Stomach (tissue), 4 donors: Measurements from ENCODE around the gene FANCC.

ENCODE experiments used
- EP300 ChIP-seq: sonication (generic); formaldehyde crosslinking; IDR thresholded peaks from one replicate; pipeline ENCODE4 v1.6.1; 2017; ENCODE audit warnings: antibody characterized with exemption
- POLR2AphosphoS5 ChIP-seq, 3 donors: sonication (generic); formaldehyde crosslinking; IDR thresholded peaks; one replicate each; pipeline ENCODE4 v1.6.1; 2016; ENCODE audit warnings: antibody characterized with exemption in 3 of 3
- TF ChIP-seq, protein P1 (sequence below), 7 experiments: fragments of 450-650 bp in 4 of 7; fragments of 200-600 bp in 3 of 7; sonication (generic) in 3 of 7; IDR thresholded peaks; one replicate each; pipeline ENCODE4 v1.5.1; 2016 to 2019; ENCODE audit warnings: antibody characterized with exemption in 7 of 7, control low read depth in 2 of 7, mild to moderate bottlenecking in 1 of 7

DNA sequence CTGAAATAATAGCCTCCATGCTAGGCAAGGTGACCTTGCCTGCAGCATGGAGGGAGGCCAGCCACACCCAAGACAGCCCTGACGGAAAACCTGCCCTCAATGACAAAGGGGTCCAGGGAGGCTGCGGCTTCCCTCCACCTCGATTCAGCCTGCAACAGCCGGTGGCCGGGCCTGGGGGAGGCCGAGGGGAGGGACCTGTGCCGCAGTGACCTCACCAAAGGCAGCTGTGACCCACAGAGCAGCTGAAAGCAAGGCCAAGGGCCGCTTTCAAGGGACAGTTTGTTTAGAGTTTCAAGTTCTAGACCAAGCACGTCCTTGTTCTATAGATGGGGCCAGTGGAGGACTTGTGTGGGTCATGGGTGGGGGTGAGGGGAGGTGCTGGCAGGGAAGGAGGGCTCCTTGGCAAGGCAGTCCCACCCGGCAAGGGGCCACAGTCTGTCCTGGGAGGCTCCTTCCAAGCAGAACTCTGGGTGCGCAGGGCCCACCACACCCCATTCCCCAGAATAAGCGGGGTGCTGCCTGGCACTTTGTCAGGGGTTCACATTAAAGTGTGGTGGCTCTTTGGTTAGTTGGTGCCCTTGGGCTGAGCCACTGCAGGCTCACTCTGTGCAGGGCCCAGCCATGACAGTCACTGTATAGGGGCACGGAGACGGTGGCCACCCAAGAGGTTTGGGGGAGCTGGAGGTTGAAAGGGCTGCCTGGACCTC is 226.5 kb downstream of the FANCC start:
- TF ChIP-seq, protein P1, sequence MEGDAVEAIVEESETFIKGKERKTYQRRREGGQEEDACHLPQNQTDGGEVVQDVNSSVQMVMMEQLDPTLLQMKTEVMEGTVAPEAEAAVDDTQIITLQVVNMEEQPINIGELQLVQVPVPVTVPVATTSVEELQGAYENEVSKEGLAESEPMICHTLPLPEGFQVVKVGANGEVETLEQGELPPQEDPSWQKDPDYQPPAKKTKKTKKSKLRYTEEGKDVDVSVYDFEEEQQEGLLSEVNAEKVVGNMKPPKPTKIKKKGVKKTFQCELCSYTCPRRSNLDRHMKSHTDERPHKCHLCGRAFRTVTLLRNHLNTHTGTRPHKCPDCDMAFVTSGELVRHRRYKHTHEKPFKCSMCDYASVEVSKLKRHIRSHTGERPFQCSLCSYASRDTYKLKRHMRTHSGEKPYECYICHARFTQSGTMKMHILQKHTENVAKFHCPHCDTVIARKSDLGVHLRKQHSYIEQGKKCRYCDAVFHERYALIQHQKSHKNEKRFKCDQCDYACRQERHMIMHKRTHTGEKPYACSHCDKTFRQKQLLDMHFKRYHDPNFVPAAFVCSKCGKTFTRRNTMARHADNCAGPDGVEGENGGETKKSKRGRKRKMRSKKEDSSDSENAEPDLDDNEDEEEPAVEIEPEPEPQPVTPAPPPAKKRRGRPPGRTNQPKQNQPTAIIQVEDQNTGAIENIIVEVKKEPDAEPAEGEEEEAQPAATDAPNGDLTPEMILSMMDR (IDR thresholded peaks at IDR 0.05) = no peak
- TF ChIP-seq EP300 (no peak), POLR2AphosphoS5 (IDR thresholded peaks at IDR 0.05) (no peak)
